D721Med (cell line): ENCODE data around the gene QSER1.
"Not testable (repeated sequence)": the region's sequence is repeated elsewhere in the genome, so short reads cannot be mapped to it uniquely, and the experiment has no call there.

ENCODE experiments used
- DNase-seq: peaks from one replicate; pipeline ENCODE4 v3.0.0; 2011; ENCODE audit warnings: low spot score; ENCODE audit not compliant: insufficient read length
- FAIRE-seq: peaks from 2 replicates; lab custom pipeline; 2011; peaks lifted over from hg19 to GRCh38; lab: Jason Lieb, UNC
- CTCF ChIP-seq: IDR thresholded peaks from 2 replicates; pipeline ENCODE4 v1.5.1; 2012; ENCODE audit warnings: mild to moderate bottlenecking, control low read depth; ENCODE audit not compliant: insufficient read depth; ENCODE audit errors: missing control alignments

QSER1 gene

GRCh38 chr11:32968541-32968940, 75.9 kb downstream of the QSER1 start:
- TF ChIP-seq CTCF = no peak
- DNase-seq (no peak), FAIRE-seq (peak; percentile 38)

GRCh38 chr11:32972233-32972632, 79.6 kb downstream of the QSER1 start:
- not testable (repeated sequence) for DNase-seq, FAIRE-seq

GRCh38 chr11:32972781-32973180, 80.2 kb downstream of the QSER1 start:
- DNase-seq = no peak
- TF ChIP-seq CTCF = no peak
- no peak for FAIRE-seq

GRCh38 chr11:32982626-32983025, 90.0 kb downstream of the QSER1 start:
- no peak for DNase-seq
- FAIRE-seq = no peak
- TF ChIP-seq CTCF = no peak

- TF ChIP-seq CTCF = no peak
- DNase-seq (no peak), FAIRE-seq (no peak)
Measured at GRCh38 chr11:32983506-32983905, 90.9 kb downstream of the QSER1 start.

GRCh38 chr11:32985600-32985999, 93.0 kb downstream of the QSER1 start:
- no peak for FAIRE-seq
- no peak for TF ChIP-seq CTCF
- DNase-seq = no peak

- no peak for TF ChIP-seq CTCF
- FAIRE-seq = no peak
Measured at GRCh38 chr11:32987851-32988250, 95.2 kb downstream of the QSER1 start.

GRCh38 chr11:32990481-32990880, 97.9 kb downstream of the QSER1 start:
- no peak for TF ChIP-seq CTCF
- no peak for FAIRE-seq

More at GRCh38 chr11:32987851-32988250, 95.2 kb downstream of the QSER1 start:
- no peak for DNase-seq

More at GRCh38 chr11:32990481-32990880, 97.9 kb downstream of the QSER1 start:
- DNase-seq = no peak
